Stimulated activated CD4-positive, alpha-beta T cell treated with anti-CD3 and anti-CD28 coated beads, Interleukin-1b, Interleukin-23, amount 100 ng/mL, for 48 hours (primary cell): ENCODE data around the gene CCS.
A peak's percentile ranks its signal among the peaks of the same experiment; 100 is the strongest.
"Not testable (repeated sequence)": the region's sequence is repeated elsewhere in the genome, so short reads cannot be mapped to it uniquely, and the experiment has no call there.

Source experiments
- DNase-seq: peaks from one replicate; pipeline ENCODE4 v3.0.0-alpha.2; 2020

CCS gene

GRCh38 chr11:66593303-66593635 is 284 bp downstream of the CCS start:
- no peak for DNase-seq

- no peak for DNase-seq
Observed at GRCh38 chr11:66593650-66594049, 665 bp downstream of the CCS start.

GRCh38 chr11:66595245-66595904 is 2.4 kb downstream of the CCS start:
- DNase-seq: peak; percentile 6

GRCh38 chr11:66598993-66599392 is 6.0 kb downstream of the CCS start:
- DNase-seq: no peak

- DNase-seq: no peak
Observed at GRCh38 chr11:66600219-66600618, 7.2 kb downstream of the CCS start.

GRCh38 chr11:66600631-66601233 is 7.7 kb downstream of the CCS start:
- no peak for DNase-seq

- no peak for DNase-seq
Observed at GRCh38 chr11:66603072-66603471, 10.1 kb downstream of the CCS start.

GRCh38 chr11:66604155-66604554 is 11.2 kb downstream of the CCS start:
- no peak for DNase-seq

GRCh38 chr11:66606608-66607007 is 13.6 kb downstream of the CCS start:
- DNase-seq: not testable (repeated sequence)

GRCh38 chr11:66607126-66607834 is 14.3 kb downstream of the CCS start:
- DNase-seq: no peak

- DNase-seq: no peak
Observed at GRCh38 chr11:66609721-66610617, 17.0 kb downstream of the CCS start.

- DNase-seq: no peak
Observed at GRCh38 chr11:66612458-66612857, 19.5 kb downstream of the CCS start.

GRCh38 chr11:66614073-66614472 is 21.1 kb downstream of the CCS start:
- no peak for DNase-seq

- DNase-seq: peak; percentile 99
Observed at GRCh38 chr11:66616379-66617154, 23.6 kb downstream of the CCS start, which contains the start of gene RBM14. TSS of gene RBM14 (plus strand) at chr11:66616630. CDS start at chr11:66616721, 91 bp downstream.

GRCh38 chr11:66617155-66617834 is 24.3 kb downstream of the CCS start:
- peak; percentile 16 for DNase-seq

- DNase-seq: no peak
Observed at GRCh38 chr11:66619080-66619554, 26.1 kb downstream of the CCS start.

- DNase-seq: no peak
Observed at GRCh38 chr11:66624450-66624849, 31.5 kb downstream of the CCS start.

- DNase-seq: no peak
Observed at GRCh38 chr11:66625041-66625751, 32.2 kb downstream of the CCS start.

GRCh38 chr11:66625752-66626149 is 32.8 kb downstream of the CCS start:
- DNase-seq: no peak

- no peak for DNase-seq
Observed at GRCh38 chr11:66626382-66626781, 33.4 kb downstream of the CCS start.

GRCh38 chr11:66626926-66627325 is 33.9 kb downstream of the CCS start:
- no peak for DNase-seq
